ENCODE measurements around the gene SLC30A9.
A peak's percentile ranks its signal among the peaks of the same experiment; 100 is the strongest.

Gene SLC30A9

GRCh38 chr4:41990365-41991111 lies at the start of gene SLC30A9:
Gene SLC30A9 (plus strand): TSS chr4:41990530. CDS start chr4:41990652, 122 bp downstream.
- peak; percentile 89 for DNase-seq

GRCh38 chr4:41940834-41941233 lies 49.5 kb upstream of the SLC30A9 start:
- DNase-seq: no peak

GRCh38 chr4:41943506-41943905 lies 46.8 kb upstream of the SLC30A9 start:
- DNase-seq: no peak

GRCh38 chr4:41944089-41944488 lies 46.2 kb upstream of the SLC30A9 start:
- no peak for DNase-seq

GRCh38 chr4:41949531-41949930 lies 40.8 kb upstream of the SLC30A9 start:
- DNase-seq: no peak

GRCh38 chr4:41957634-41958033 lies 32.7 kb upstream of the SLC30A9 start:
- no peak for DNase-seq

GRCh38 chr4:41963105-41963504 lies 27.2 kb upstream of the SLC30A9 start:
- DNase-seq: no peak

- no peak for DNase-seq
These were observed 25.9 kb upstream of the SLC30A9 start for GRCh38 chr4:41964401-41964800.

GRCh38 chr4:41967392-41967791 lies 22.9 kb upstream of the SLC30A9 start:
- DNase-seq: no peak

GRCh38 chr4:41969671-41970070 lies 20.7 kb upstream of the SLC30A9 start:
- no peak for DNase-seq

- no peak for DNase-seq
These were observed 15.0 kb upstream of the SLC30A9 start for GRCh38 chr4:41975341-41975740.

GRCh38 chr4:41976775-41977516 lies 13.4 kb upstream of the SLC30A9 start:
- no peak for DNase-seq

- DNase-seq: no peak
These were observed 12.6 kb upstream of the SLC30A9 start for GRCh38 chr4:41977709-41978108.

- DNase-seq: no peak
These were observed 8.9 kb upstream of the SLC30A9 start, which contains the start of gene DCAF4L1 for GRCh38 chr4:41981456-41981855. Gene DCAF4L1 (plus strand): TSS chr4:41981756. CDS start chr4:41981793, 37 bp downstream.

- no peak for DNase-seq
These were observed 7.6 kb upstream of the SLC30A9 start for GRCh38 chr4:41982716-41983115.

- DNase-seq: no peak
These were observed 5.2 kb upstream of the SLC30A9 start for GRCh38 chr4:41985151-41985550.

GRCh38 chr4:41989994-41990364 lies 351 bp upstream of the SLC30A9 start:
- no peak for DNase-seq

GRCh38 chr4:41991916-41992767 lies 1.8 kb downstream of the SLC30A9 start:
- no peak for DNase-seq

- DNase-seq: no peak
These were observed 2.9 kb downstream of the SLC30A9 start for GRCh38 chr4:41992967-41993857.

- DNase-seq: no peak
These were observed 4.2 kb downstream of the SLC30A9 start for GRCh38 chr4:41994461-41994985.

- DNase-seq: no peak
These were observed 7.7 kb downstream of the SLC30A9 start for GRCh38 chr4:41998019-41998418.

- DNase-seq: no peak
These were observed 9.0 kb downstream of the SLC30A9 start for GRCh38 chr4:41999321-41999720.

Measured in activated gamma-delta T cell treated with Interleukin-2 at 50 U/mL for 16 hours (primary cell).